Measurements from ENCODE around the gene BCR.

The BCR gene

DNA sequence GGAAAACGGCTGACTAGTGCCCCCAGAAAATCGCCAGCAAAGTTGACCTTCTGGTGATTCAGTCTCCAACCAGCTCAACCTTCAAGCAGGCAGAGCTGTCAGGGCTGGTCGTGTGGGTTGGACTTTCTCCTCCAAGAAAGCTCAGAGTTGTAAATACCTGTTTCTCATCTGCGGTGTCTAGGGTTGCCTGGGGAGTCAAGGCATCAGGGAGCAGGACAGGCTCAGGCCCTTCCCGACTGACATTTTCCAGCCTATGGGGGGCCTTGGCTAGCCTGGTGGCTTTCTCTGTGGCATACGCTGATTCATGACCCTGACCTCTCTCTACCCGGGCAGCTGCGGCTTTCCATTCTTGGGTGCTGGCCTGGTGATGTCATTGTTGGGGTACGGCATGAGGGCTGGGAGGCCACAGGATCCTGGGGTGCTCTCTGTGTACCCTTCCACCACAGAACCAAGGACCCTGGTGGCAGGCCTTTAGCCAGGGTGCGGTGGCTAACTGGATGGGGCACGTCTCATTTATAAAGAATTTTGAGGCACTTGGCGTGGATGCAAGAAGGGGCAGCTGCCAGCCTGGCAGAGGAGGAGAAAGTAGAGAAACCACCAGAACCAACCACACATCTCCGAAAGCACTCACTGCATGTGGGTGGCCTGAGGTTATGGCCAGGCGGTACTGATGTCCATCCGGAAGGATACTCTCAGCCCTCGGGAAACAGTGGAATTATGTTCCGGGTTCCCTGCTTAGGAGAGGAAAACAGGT lies 64.9 kb downstream of the BCR start:
- DNase-seq (ENCODE audit: low read depth in 2 of 2), result no peak

DNA sequence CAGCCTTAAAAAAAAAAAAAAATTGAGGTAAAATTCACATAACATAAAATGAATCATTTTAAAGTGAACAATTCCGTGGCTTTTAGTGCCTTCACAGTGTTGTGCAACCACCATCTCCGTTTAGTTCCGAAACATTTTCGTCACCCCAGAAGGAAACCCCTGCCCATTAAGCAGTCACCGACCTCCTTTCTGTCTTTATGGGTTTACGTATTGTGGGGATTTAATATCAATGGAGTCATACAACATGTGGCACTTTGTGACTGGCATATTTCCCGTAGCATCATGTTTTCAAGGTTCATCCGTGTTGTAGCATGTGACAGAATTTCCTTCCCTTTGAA lies 65.5 kb downstream of the BCR start:
- DNase-seq (ENCODE audit: low read depth in 2 of 2), result no peak

DNA sequence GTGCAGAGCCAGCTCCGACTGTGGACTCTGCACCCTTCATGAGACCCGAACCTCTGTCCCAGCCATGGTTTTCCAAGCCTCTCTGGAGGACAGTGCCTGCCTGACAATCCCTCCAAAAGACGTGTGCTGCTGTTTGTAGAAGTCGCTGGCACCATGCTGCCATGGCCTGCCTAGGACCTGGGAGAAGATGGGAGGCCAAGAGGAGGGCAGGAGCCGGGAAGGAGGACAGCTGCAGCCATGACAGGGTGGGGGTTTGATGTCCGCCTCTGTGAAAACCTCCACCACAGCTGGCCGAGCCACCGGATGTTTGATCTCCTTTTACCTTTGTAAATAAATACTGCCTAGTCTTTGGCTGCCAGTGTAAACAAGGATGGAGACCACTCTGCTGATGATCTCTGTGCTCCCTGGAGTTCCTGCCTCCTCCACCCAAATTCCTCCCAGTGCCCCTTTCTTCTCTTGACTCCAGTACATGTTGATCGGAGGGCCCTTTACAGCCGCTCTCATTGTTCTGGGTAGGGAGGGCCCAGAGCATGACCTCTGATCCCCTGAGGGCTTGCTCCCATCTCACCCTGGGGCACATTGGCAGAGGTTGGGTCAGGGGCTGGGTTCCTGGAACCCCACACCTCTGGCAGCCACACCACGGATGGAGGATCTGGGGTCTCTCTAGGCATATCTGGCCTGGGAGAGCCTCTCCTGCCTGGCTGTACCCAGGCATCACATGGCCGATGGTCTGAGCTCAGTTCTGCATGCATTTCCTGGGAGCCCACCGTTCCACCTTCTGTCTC lies 66.9 kb downstream of the BCR start:
- DNase-seq (ENCODE audit: low read depth in 2 of 2), result no peak

DNA sequence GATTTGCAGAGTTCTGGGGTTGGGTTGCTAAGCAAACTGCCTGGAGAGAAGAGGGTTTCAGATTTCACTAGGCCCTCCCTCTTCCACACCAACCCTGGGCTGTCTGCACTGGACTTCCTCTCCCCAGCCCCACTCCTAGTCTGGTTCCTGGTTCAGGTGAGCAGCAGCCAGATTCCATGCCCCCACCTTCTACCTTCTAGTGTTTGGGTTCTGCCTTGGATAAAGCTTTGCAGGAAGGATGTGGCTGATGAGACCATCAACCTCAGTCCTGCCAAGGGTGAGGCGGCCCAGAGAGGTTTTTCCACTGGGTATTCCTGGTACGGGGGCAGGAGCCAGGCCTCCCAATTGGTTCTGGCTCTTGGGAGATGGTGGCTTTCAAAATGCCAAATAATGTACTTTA lies 68.3 kb downstream of the BCR start:
- no peak for DNase-seq (ENCODE audit: low read depth in 2 of 2)

DNA sequence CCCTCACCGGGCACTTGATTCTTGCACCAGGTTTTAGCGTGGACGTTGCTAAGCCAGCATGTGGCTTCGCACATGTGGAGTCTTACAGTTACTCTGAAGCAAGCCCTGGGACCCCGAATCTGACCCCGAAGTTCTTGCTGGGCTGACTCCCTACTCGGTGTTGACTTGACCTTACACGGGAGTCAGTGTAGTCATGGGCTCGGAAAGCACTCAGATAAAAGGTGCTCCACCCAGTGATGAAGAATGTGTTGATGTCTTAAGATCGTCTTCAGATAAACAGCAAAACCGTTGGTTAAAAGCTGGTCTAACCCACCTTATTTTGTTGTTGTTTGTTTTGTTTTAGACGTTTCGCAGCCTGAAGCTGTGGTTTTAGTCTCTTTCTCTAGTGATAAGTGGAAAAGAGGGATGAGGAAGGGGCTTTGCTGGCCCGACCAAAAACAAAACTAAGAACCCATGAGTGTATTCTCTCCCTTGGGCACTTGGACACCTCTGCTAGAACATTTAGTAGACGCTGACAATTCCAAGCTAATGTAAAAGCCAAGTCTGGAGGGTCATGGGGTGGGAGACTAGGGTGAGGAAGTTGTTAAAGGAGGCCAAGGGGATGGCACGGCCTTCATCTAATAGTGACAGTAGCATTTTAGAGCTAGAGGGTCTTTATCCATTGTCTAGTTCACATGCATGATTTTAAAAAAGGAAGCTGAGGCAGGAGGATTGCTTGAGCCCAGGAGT lies 69.9 kb downstream of the BCR start:
- DNase-seq (ENCODE audit: low read depth in 2 of 2), result no peak

DNA sequence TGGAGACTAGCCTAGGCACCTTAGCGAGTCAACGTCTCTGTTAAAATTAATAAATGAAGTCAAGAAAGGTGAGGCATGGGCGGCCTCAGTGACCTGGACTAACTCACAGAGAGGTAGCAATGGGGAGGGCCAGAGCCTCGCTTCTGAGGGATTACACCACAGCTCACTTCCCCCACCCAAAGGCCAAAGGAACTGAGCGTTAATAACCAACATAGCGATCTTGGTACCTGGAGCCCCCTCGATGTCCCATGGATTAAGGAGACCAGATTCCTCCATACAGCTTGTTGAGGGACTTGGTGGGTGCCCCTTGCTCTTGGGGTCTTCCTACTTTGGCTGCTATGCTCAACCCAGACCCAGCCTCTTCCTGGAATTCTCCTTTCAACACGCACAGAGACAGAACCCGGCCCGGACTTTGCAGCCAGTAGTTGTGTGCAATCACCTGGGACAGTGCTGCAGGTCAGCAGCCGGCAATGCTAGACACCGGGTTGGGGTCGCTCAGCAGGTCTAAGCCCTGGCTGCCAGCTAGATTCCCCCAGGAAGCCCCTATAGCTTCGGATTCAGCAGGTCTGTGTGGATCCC lies 70.6 kb downstream of the BCR start:
- no peak for DNase-seq (ENCODE audit: low read depth in 2 of 2)

DNA sequence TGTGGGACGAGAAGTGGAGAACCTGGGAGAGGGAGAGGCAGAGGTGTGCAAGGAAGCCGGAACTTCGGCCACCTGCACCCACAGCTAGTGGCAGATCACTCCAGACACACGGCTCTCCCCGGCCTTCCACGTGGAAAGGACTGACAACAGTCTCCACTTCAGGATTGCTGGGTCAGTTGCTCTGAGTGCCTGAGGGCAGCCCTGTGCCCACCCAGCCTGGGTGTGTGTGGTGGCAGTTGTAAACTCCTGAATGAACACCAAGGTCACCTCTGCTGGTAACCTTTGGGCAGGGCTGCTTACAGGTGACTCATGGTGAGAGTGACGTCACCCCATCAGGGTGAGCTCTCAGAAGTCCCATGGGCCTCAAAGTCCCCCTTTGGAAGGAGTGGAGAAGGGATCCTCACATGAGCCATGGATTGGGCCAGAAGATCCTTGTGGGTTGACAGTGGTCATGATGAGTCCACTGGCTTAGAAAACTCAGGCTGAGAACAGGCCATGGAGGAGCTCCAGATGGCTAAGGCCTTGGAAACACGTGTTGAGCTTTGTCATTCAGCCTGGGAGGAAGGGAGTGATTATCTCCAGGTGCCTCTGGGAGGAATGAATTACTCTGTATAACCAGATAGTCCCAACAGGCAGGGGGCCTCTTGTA lies 71.3 kb downstream of the BCR start:
- DNase-seq (ENCODE audit: low read depth in 2 of 2), result peak in 1 of 2 donors; percentile 19

DNA sequence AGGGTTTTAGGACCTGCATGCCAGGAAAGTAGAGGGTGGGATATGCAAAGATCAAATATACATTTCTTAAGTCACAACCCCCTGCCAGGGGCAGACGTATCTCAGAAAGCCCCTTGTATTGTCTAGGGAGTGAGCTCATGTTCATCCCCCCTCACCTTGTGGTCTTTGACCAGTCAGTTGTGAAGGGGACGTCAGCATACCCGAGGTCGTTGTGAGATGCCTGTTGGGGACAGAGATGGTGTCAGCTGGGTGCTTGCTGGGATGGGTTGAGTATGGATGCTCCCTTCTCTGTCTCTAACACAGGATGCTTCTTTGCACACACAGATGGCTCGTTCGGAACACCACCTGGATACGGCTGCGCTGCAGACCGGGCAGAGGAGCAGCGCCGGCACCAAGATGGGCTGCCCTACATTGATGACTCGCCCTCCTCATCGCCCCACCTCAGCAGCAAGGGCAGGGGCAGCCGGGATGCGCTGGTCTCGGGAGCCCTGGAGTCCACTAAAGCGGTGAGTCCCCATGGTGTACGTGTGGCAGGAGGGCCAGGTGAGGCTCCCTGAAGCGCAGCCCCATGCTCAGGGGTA lies 73.3 kb downstream of the BCR start:
- DNase-seq (ENCODE audit: low read depth in 2 of 2), result no peak

DNA sequence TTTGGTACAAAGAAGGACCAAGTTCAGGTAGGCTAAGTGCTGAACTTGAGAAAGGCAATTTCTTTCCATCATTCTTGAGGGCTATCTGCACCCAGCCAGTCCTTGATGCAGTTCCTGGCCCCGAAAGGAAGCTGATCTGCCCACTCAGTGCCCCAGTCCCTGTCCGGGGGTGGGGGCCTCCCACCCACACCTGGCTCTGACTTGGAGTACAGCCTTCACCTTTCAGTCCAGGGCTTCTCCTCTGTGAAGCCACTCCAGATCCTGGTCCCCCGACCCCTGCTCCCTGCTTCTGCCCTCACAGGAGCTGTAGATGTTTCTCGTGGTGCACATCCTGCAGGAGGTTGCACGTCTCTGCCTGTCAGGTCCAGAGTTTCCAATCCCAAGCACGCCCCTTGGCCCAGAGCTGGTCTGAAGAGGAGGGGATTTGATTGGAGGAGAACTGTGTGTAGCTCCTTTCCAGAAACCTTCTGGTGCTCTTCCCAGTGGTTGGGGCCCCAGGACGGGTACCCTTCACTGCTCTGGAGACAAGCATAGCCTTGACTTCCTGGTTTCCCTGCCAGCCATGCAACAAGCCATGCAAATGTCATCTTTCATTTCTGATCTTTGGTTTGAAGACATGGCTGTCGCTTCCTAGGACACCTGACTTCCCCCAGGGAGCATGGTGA lies 75.3 kb downstream of the BCR start:
- DNase-seq (ENCODE audit: low read depth in 2 of 2), result no peak

DNA sequence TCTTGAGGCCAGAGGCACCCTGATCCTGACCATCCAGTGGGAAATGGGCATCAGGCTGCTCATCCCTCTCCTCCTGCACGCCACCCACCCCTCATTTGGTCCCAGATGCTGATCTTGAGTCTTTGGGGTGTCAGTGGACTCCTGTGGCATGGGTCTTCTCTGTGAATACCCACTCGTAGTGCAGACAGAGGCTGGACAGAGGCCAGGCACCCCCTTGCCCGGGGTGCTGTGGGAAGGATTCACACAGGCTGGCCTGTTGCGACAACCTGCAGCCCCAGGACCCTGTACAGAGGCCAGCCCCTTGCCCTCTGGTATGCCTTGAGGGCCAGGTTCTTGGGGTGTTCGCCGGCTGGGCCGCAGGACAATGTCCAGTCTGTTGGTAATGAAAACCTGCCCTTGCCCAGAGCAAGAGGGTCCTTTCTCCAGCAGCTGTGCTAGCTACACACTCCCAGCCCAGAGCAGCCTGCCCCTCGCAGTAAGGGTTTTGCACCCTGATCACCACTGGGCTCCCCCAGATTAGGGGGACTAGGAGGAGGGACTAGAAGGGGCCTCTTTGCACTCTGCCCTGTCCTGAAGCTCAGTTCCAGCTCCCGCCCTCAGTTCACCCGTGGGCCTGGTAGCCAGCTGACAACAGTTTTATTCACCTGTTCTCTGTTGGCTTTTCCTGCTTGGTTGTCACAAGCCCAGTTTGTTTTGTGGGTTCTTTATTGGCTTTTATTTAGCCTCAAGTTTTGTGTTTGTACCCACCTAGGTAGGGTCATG lies 76.0 kb downstream of the BCR start:
- DNase-seq (ENCODE audit: low read depth in 2 of 2), result no peak

DNA sequence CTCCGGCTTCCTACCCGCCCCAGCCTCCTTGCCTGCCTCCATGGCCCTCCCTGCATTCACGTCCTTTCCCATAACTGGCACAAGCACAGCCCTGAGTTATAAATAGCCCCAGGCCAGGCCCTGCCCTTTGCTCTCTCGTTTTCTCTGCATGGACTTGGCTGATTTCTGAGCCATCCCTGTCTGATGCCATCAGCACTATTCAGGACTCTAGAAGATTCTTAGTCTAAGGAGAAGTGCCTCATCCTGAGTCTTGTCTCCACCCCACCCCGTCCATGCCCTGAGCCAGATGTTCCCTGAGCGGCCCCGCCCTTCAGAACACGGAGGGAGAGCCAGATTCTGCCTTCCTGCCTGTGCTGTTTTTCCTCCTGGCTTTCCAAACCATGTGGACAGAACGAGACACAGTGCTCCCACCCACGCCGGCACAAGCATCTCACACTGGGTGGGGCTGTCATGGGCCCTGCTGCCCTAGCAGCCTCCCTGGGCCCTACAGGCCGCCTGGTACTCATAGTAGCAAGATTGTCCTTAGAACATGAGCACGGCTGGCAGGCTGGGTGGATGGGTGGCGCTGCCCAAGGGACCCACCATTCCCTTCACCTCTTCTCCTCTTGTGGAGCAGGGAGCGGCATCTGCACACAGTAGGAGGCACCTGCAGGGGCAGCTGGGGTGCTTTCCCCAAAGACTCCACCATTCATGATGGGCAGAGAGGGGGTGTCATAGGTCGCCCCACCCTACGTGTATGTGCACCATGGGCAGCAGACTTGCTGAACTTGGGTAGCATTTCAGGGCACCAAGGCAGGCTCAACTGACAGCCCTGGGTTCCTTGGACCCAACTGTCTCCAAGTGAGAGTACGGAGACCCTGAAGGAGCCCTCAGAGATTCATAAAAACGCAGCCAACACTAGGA lies 76.9 kb downstream of the BCR start:
- no peak for DNase-seq (ENCODE audit: low read depth in 2 of 2)

DNA sequence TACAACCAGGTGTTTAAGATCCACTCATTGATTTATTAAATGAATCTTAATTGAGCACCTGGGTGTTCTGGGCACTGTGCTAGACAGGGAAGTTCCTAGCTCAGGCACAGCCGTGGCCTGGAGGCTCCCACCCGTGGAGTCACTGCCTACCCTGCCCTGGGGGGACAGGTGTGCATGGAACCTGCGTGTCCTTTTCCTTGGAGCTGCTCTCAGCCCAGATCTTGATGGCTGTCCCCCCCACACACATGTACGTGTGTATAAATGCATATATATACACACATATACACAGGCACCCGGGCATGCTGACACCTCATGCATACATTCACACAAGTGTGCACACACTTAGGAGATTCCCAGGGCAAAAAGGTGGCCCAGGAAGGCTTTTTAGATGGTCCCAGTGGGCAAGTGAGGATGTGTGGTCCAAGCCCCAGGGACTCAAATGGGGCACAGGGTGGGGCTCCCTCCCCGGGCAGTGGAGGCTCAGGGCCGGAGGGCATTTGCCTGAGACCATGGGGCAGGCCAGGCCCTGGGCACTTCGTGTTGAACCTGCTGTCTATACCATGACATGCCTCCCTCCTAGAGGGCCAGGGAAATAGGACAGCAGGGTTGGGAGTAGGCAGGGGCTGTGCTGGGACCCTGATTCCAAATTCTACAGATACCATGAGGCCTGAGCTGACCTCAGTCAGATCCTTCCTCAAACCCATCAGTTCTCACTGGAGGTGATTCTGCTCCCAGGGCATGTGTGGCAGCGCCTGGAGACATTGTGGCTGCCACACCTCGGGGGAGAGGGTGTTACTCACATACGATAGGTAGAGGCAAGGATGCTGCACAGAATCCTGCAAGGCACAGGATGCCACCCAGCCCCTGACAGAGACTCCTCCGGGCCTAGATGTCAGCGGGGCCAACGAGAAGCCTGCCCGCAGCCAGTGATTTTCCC lies 77.8 kb downstream of the BCR start:
- no peak for DNase-seq (ENCODE audit: low read depth in 2 of 2)

DNA sequence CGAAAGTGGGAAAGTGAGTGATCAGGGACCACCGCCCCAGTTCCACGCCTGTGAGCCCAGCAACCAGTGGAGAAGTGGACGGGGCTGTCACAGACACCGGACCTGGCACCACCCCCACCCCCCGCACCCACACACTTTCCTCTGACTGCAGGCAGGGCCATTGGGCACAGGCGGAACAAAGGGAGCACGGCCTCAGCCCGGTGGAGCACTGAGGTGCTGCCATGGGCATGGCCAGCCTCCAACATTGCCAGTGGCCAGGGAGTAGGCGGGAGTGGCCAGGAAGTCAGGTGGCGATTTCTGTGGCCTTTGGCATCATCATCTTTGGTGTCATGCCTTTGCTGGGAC lies 78.5 kb downstream of the BCR start:
- DNase-seq (ENCODE audit: low read depth in 2 of 2), result no peak

DNA sequence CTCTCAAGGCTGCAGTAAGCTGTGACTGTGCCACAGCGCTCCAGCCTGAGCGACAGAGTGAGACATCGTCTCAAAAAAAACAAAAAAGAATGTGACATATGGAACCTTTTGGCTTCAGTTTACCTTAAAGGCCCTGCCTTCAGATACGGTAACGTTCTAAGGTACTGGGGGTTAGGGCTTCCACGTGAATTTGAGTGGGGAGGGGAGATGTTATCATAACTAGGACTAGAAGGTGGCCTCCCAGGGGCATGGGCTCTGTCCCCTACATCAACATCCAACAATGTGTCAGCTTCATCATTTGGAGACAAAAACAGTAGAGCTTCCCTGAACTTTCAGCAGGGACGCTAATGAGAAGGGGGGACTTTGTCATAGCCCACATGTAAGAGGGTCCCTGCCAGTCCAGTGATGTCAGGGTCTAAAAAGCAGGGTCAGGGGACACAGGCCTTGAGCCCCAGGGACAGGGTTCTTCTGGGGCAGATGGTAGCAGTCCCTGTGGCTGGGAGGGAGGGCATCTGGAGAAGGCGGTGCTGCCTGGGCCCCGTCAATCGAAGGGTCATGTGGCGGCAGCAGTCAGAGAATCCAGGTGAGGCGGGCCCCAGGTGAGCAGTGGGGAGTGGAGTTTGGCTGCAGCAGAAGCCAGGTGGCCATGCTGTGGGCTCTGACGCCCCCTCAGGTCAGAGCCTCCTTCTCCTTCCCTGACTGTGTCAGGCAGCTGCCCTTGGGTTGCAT lies 79.8 kb downstream of the BCR start:
- DNase-seq (ENCODE audit: low read depth in 2 of 2), result no peak

DNA sequence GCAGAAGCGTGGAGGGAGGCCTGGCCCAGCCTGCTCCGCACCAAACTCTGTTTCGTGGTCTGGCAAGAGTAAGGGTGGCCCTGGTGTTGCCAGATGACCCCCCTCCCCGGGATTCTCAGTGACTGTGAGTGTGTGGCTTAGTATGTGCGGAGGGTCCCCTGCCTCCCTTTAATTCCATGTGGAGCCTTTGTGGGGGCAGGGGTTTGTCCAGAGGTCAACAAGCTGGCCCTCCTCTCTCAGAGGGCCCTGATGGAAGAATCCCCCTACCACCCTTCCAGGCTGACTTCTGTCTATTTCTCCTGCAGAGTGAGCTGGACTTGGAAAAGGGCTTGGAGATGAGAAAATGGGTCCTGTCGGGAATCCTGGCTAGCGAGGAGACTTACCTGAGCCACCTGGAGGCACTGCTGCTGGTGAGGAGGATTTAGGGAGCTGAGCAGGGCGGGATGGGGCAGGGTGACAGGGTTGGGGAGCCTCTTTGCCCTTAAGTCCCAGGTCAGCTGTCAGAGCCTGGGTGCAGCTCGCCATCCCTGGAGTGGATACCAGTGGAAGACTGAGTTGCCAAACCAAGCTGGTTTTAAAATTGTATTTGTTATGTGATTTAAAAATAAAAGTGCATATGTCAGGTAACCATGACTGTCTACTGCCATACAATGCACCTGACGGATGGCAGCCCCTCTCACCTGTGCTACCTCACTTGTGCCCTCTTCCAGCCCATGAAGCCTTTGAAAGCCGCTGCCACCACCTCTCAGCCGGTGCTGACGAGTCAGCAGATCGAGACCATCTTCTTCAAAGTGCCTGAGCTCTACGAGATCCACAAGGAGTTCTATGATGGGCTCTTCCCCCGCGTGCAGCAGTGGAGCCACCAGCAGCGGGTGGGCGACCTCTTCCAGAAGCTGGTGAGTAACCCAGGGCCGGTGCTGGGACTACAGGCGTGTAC lies 80.6 kb downstream of the BCR start:
- DNase-seq (ENCODE audit: low read depth in 2 of 2), result no peak

DNA sequence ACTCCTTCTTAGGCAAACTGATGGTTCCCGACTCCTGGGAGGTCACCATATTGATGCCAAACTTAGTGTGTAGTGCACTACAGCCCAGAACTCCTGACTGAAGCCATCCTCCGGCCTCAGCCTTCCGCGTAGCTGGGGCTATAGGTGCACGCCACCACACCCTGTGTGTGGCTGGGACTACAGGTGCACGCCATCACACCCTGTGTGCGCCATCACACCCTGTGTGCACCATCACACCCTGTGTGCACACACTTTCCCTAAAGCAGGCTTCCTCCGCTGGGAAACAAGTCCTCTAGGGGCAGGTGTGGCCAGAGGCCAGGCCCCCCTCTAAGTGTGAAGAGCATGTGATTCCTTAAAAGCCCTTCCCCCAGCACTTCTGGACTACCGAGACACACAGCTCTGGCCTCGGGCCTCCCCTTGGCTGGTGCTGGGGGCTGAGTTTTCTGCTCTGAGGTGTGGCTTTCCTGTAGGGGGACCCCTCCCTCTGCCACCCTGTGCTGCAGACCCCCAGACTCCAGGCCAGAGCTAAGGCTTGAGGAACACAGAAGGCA lies 81.7 kb downstream of the BCR start:
- no peak for DNase-seq (ENCODE audit: low read depth in 2 of 2)
